H1 (cell line): Measurements from ENCODE around the gene RWDD1. TPM values are rescaled to one million over a fixed set of nuclear protein-coding genes. Genes with fewer than 3 reads are reported as not detected.

ENCODE experiments used
- BRCA1 ChIP-seq: IDR thresholded peaks from 2 replicates; pipeline ENCODE4 v1.6.1; 2012; ENCODE audit warnings: low read depth, low read length, improper control_type of control experiment
- SAP30 ChIP-seq: fragments of 300-600 bp; sonication (generic); IDR thresholded peaks from 2 replicates; pipeline ENCODE4 v1.7.1; 2012; ENCODE audit warnings: low read length, moderate library complexity, mild to moderate bottlenecking, inconsistent platforms; ENCODE audit not compliant: insufficient read depth, insufficient replicate concordance
- polyA plus RNA-seq, 7 experiments: library from polyadenylated mRNA; depleted of rRNA in 3 of 7; stranded (reverse) in 5 of 7; unstranded in 2 of 7; fragments of >200 nt in 5 of 7; fragments of 200-250 nt in 2 of 7; gene quantifications; 1 replicate in 5 of 7; 2 replicates in 1 of 7; 4 replicates in 1 of 7; pipeline versions ENCODE4 v1.2.1 to v1.2.3, GENCODE V29; 2011 to 2013; ENCODE audit warnings: missing spikeins in 2 of 7, mixed read lengths in 2 of 7
- total RNA-seq: library from RNA; stranded (reverse); fragmentation: NEBNext Ultra II Directional; extraction: Animal tissue kit (Norgen Biotek cat#: 25700); gene quantifications from 2 replicates; pipeline ENCODE4 v1.2.1, GENCODE V29; 2021

Gene RWDD1
- total and polyA plus RNA-seq, 2 of the 8 experiments (the other 6 are each of a cell fraction or from before 2014, with no cell fraction given), result 19.5 to 35.2 TPM

DNA sequence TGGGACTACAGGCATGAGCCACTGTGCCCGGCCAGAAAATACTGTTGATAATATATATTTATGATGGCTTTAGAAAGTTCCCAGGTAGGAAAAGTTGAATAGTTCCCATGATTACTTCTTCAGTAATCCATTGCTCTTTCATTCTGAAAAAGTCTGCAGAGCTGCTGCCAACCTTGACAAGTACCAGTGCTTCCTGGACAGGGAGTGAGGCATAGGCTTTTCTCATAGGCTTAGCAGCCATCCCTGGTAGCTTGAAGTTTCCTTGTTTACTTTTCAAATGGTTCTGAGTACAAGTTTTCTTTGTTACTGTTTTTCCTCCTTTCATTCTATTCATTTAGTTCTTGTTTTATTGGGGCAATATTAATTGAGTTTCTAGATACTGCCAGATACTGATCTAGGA is 7.8 kb downstream of the RWDD1 start (continued):
- TF ChIP-seq BRCA1 (no peak), SAP30 (no peak)
